ENCODE data around the gene SMC6.

DNA sequence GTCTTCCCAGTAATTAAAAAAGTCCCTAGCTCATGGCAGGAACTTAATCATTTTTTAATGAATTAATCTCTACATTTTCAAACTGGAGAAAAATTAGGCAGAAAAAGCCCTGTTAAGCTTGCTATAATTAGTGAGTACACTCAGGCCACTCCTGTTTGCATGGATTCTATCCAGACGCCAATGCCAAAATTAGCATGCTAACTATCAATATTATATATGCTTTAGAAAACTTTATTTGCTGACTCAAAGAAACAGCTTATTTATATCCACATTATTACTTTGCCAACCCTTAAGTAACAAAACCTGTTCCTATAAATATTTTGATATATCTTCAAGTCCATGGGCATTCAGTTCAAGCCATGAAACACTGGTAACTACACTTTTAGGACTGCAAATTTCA, 90.9 kb downstream of the SMC6 start:
- TF ChIP-seq, protein P1, sequence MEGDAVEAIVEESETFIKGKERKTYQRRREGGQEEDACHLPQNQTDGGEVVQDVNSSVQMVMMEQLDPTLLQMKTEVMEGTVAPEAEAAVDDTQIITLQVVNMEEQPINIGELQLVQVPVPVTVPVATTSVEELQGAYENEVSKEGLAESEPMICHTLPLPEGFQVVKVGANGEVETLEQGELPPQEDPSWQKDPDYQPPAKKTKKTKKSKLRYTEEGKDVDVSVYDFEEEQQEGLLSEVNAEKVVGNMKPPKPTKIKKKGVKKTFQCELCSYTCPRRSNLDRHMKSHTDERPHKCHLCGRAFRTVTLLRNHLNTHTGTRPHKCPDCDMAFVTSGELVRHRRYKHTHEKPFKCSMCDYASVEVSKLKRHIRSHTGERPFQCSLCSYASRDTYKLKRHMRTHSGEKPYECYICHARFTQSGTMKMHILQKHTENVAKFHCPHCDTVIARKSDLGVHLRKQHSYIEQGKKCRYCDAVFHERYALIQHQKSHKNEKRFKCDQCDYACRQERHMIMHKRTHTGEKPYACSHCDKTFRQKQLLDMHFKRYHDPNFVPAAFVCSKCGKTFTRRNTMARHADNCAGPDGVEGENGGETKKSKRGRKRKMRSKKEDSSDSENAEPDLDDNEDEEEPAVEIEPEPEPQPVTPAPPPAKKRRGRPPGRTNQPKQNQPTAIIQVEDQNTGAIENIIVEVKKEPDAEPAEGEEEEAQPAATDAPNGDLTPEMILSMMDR (IDR thresholded peaks at IDR 0.05; ENCODE audit: borderline replicate concordance, extremely low read depth, low read length, poor library complexity, severe bottlenecking), result no peak
- TF ChIP-seq EZH2 (IDR thresholded peaks at IDR 0.05; ENCODE audit: borderline replicate concordance, low read depth, low read length, severe bottlenecking), result no peak
